HG02870 (cell line): ENCODE measurements around the gene RASSF8.
A peak's percentile ranks its signal among the peaks of the same experiment; 100 is the strongest.

Experiments used
- ATAC-seq: cut with Tn5 transposase; IDR thresholded peaks from one replicate; pipeline ENCODE4 v1.9.1; 2021; ENCODE audit warnings: mild to moderate bottlenecking, moderate library complexity; ENCODE audit not compliant: unreplicated experiment

The RASSF8 gene

GRCh38 chr12:26100666-26101349, 142.3 kb downstream of the RASSF8 start:
- ATAC-seq: no peak

GRCh38 chr12:26101350-26101734, 142.9 kb downstream of the RASSF8 start:
- ATAC-seq: no peak

- no peak for ATAC-seq
Measured at GRCh38 chr12:26101763-26102162, 143.3 kb downstream of the RASSF8 start.

GRCh38 chr12:26102953-26103352, 144.5 kb downstream of the RASSF8 start:
- no peak for ATAC-seq

GRCh38 chr12:26106347-26106746, 147.9 kb downstream of the RASSF8 start:
- ATAC-seq: no peak

- ATAC-seq: no peak
Measured at GRCh38 chr12:26108915-26109314, 150.4 kb downstream of the RASSF8 start.

GRCh38 chr12:26109343-26109881, 150.9 kb downstream of the RASSF8 start:
- no peak for ATAC-seq

GRCh38 chr12:26112232-26112631, 153.8 kb downstream of the RASSF8 start:
- ATAC-seq: no peak

GRCh38 chr12:26112703-26113147, 154.2 kb downstream of the RASSF8 start:
- no peak for ATAC-seq

GRCh38 chr12:26113181-26113654, 154.7 kb downstream of the RASSF8 start:
- no peak for ATAC-seq

GRCh38 chr12:26113853-26114719, 155.6 kb downstream of the RASSF8 start:
- peak; percentile 61 for ATAC-seq

- no peak for ATAC-seq
Measured at GRCh38 chr12:26114720-26115401, 156.4 kb downstream of the RASSF8 start.

GRCh38 chr12:26116829-26117715, 158.6 kb downstream of the RASSF8 start:
- ATAC-seq: no peak

- no peak for ATAC-seq
Measured at GRCh38 chr12:26118308-26118707, 159.8 kb downstream of the RASSF8 start.

GRCh38 chr12:26119391-26119989, 161.0 kb downstream of the RASSF8 start:
- ATAC-seq: no peak

- ATAC-seq: no peak
Measured at GRCh38 chr12:26120561-26121274, 162.2 kb downstream of the RASSF8 start.

- ATAC-seq: no peak
Measured at GRCh38 chr12:26121323-26122060, 163.0 kb downstream of the RASSF8 start.

GRCh38 chr12:26122061-26122680, 163.7 kb downstream of the RASSF8 start:
- ATAC-seq: no peak
